Peyer's patch (tissue), 4 donors: ENCODE measurements around the gene NAV3.

ENCODE experiments used
- CTCF ChIP-seq, 6 experiments: fragments of 450-650 bp in 4 of 6; fragments of 200-600 bp in 2 of 6; sonication (generic) in 1 of 6; IDR thresholded peaks; one replicate each; pipeline ENCODE4 v1.5.1; 2017 to 2019; ENCODE audit warnings: antibody characterized with exemption in 6 of 6, mild to moderate bottlenecking in 3 of 6, moderate library complexity in 1 of 6
- POLR2A ChIP-seq, 2 donors: fragments of 450-650 bp; IDR thresholded peaks; one replicate each; pipeline ENCODE4 v1.5.1; 2017; ENCODE audit warnings: antibody characterized with exemption in 2 of 2, mild to moderate bottlenecking in 2 of 2, moderate library complexity in 2 of 2

GRCh38 chr12:77816196-77816595, 14.5 kb upstream of the NAV3 start:
- TF ChIP-seq CTCF (IDR thresholded peaks at IDR 0.05) (no peak), POLR2A (IDR thresholded peaks at IDR 0.05) (no peak)
